Keratinocyte (primary cell): Measurements from ENCODE around the gene PCDH9. TPM values are rescaled to one million over a fixed set of nuclear protein-coding genes. Genes with fewer than 3 reads are reported as not detected.

Experiments used
- DNase-seq: peaks from one replicate; pipeline ENCODE4 v3.0.0-alpha.2; 2011; ENCODE audit warnings: low read depth, missing footprints, low spot score
- FAIRE-seq: peaks from 2 replicates; lab custom pipeline; 2011; peaks lifted over from hg19 to GRCh38; lab: Jason Lieb, UNC
- H2AFZ ChIP-seq: 2 replicates; pipeline ENCODE4 v1.6.0; 2012; ENCODE audit warnings: low read length, control low read depth, inconsistent platforms; ENCODE audit not compliant: control insufficient read depth
- H3K27ac ChIP-seq: 2 replicates; pipeline ENCODE4 v1.5.1; 2011; ENCODE audit warnings: low read length; ENCODE audit not compliant: control insufficient read depth, insufficient read depth
- H3K27me3 ChIP-seq: 3 replicates; pipeline ENCODE4 v1.6.0; 2011; ENCODE audit warnings: low read length; ENCODE audit not compliant: control insufficient read depth, insufficient read depth; ENCODE audit errors: extremely low read depth
- H3K36me3 ChIP-seq, 2 experiments: 2 replicates in 1 of 2; 3 replicates in 1 of 2; pipeline ENCODE4 v1.5.1; 2011; ENCODE audit warnings: low read length in 2 of 2, mild to moderate bottlenecking in 1 of 2; ENCODE audit not compliant: control insufficient read depth in 2 of 2, insufficient read depth in 2 of 2; ENCODE audit errors: extremely low read depth in 1 of 2
- H3K4me1 ChIP-seq: 3 replicates; pipeline ENCODE4 v1.5.1; 2011; ENCODE audit warnings: low read length; ENCODE audit not compliant: control insufficient read depth, insufficient read depth; ENCODE audit errors: extremely low read depth
- H3K4me2 ChIP-seq: 3 replicates; pipeline ENCODE4 v1.6.0; 2011; ENCODE audit warnings: low read depth, low read length; ENCODE audit not compliant: control insufficient read depth, insufficient read depth; ENCODE audit errors: extremely low read depth
- H3K4me3 ChIP-seq, 3 experiments: fragments of 200-600 bp in 1 of 3; sonication (generic) in 1 of 3; 2 replicates in 2 of 3; 3 replicates in 1 of 3; pipeline ENCODE4 v1.5.1; 2011 to 2016; ENCODE audit warnings: low read length in 3 of 3, mild to moderate bottlenecking in 3 of 3, control low read depth in 2 of 3, inconsistent platforms in 1 of 3, low read depth in 1 of 3, mixed read lengths in 1 of 3, mixed run types in 1 of 3, moderate library complexity in 1 of 3; ENCODE audit not compliant: control insufficient read depth in 2 of 3, insufficient read depth in 2 of 3; ENCODE audit errors: extremely low read depth in 1 of 3
- H3K79me2 ChIP-seq: 2 replicates; pipeline ENCODE4 v1.6.0; 2012; ENCODE audit warnings: low read length; ENCODE audit not compliant: control insufficient read depth, insufficient read depth
- H3K9ac ChIP-seq: 3 replicates; pipeline ENCODE4 v1.6.0; 2011; ENCODE audit warnings: low read length; ENCODE audit not compliant: control insufficient read depth, insufficient read depth; ENCODE audit errors: extremely low read depth
- H3K9me1 ChIP-seq: 3 replicates; pipeline ENCODE4 v1.6.0; 2011; ENCODE audit warnings: low read length; ENCODE audit not compliant: control insufficient read depth, insufficient read depth; ENCODE audit errors: extremely low read depth
- H3K9me3 ChIP-seq: 2 replicates; pipeline ENCODE4 v1.5.1; 2012; ENCODE audit warnings: low read depth, low read length; ENCODE audit not compliant: control insufficient read depth
- H4K20me1 ChIP-seq: 3 replicates; pipeline ENCODE4 v1.6.0; 2011; ENCODE audit warnings: low read length; ENCODE audit not compliant: control insufficient read depth, insufficient read depth; ENCODE audit errors: extremely low read depth
- EZH2 ChIP-seq: IDR thresholded peaks from one replicate; pipeline ENCODE4 v1.6.1; 2012; ENCODE audit warnings: inconsistent platforms, mild to moderate bottlenecking, low read length, moderate library complexity
- dilution Hi-C: fragments of 300-500 bp; cut with MboI; formaldehyde crosslinking; loops from one replicate; pipeline ENCODE4 v1.7.0; 2020; ENCODE audit warnings: low sequenced_read_pairs; ENCODE audit not compliant: extremely low pct_ligation_motif_present
- polyA plus RNA-seq, 5 experiments: library from polyadenylated mRNA; depleted of rRNA in 3 of 5; stranded (reverse) in 3 of 5; stranded (forward) in 1 of 5; unstranded in 1 of 5; fragments of >200 nt; gene quantifications; 1 replicate in 1 of 5; 2 replicates in 3 of 5; 3 replicates in 1 of 5; pipeline versions ENCODE4 v1.2.1 to v1.2.3, GENCODE V29; 2011 to 2012; ENCODE audit warnings: missing spikeins in 2 of 5, low read depth in 1 of 5, low replicate concordance in 1 of 5
- TF ChIP-seq, protein P1 (sequence below), 3 experiments: IDR thresholded peaks in 1 of 3; conservative IDR thresholded peaks in 1 of 3; optimal IDR thresholded peaks in 1 of 3; 2 replicates in 2 of 3; 3 replicates in 1 of 3; pipeline versions ENCODE3 to v1.5.1; 2011; ENCODE audit warnings: low read length in 3 of 3, mild to moderate bottlenecking in 3 of 3, moderate library complexity in 2 of 3, control low read depth in 1 of 3, inconsistent platforms in 1 of 3; ENCODE audit not compliant: insufficient read depth in 2 of 3; ENCODE audit errors: extremely low read depth in 1 of 3

The PCDH9 gene
- polyA plus RNA-seq, 1 donor (not counting 4 experiments of a cell fraction or from before 2014, with no cell fraction given): 0.21 TPM

DNA sequence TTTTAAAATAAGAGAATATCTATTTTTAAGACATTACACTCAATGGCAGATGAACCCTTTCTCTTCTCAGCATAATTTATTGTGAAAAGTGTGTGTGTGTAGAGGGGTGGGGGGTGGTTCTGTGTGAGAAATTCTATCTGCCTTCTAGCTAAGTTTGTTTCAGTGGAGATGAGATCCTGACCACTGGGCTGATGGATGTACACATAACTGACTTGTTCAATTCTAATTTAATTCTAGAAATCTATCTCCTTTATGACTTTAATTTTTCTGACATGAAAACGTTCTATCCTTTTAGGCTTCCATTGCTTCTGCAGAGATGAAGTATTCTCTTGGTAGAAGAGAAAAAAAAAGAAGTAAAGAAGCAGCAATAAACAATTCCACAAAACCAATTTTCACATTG is 891.6 kb downstream of the PCDH9 start:
- no peak overlapping the region for H2AFZ ChIP-seq

DNA sequence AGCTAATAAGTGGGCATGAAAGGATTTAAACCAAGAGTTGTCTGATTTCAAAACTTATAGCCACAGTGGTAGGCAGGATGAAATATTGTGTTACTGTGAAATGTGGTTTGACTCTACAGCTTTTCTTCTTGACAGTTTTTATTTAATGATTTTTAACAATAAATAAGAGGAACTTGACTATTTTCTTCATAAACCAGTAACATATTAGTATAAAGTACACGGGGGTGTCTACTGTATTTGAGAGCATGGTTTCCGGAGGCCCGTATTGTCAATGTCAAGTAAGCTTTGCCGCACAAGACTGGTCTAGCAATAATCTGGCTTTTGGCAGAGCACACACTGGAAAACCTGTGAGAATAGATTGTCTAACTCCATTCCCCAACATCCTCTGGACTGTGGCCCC is 894.5 kb downstream of the PCDH9 start:
- Histone ChIP-seq H3K27me3 (no peaks in the 10 kb centered on the region), H3K4me1 (no peaks in the 10 kb centered on the region), H2AFZ (no peak overlapping the region), H3K27ac (no peak overlapping the region), H3K9me3 (no peaks in the 10 kb centered on the region), H3K9ac (no peak overlapping the region), H3K4me2 (no peak overlapping the region), H4K20me1 (no peaks in the 10 kb centered on the region), H3K36me3 (no peaks in the 10 kb centered on the region), H3K4me3 (no peak overlapping the region), H3K9me1 (no peaks in the 10 kb centered on the region), H3K79me2 (no peaks in the 10 kb centered on the region)
- DNase-seq (no peak), FAIRE-seq (no peak)
- TF ChIP-seq, protein P1, sequence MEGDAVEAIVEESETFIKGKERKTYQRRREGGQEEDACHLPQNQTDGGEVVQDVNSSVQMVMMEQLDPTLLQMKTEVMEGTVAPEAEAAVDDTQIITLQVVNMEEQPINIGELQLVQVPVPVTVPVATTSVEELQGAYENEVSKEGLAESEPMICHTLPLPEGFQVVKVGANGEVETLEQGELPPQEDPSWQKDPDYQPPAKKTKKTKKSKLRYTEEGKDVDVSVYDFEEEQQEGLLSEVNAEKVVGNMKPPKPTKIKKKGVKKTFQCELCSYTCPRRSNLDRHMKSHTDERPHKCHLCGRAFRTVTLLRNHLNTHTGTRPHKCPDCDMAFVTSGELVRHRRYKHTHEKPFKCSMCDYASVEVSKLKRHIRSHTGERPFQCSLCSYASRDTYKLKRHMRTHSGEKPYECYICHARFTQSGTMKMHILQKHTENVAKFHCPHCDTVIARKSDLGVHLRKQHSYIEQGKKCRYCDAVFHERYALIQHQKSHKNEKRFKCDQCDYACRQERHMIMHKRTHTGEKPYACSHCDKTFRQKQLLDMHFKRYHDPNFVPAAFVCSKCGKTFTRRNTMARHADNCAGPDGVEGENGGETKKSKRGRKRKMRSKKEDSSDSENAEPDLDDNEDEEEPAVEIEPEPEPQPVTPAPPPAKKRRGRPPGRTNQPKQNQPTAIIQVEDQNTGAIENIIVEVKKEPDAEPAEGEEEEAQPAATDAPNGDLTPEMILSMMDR (optimal IDR thresholded peaks at IDR 0.05 in 1 of 3, IDR thresholded peaks at IDR 0.05 in 1 of 3, conservative IDR thresholded peaks at IDR 0.05 in 1 of 3; ENCODE audit: extremely low read depth in 1 of 3, insufficient read depth in 2 of 3, low read length in 3 of 3): no peak
- dilution Hi-C loops: no loop called here

More for the DNA sequence above, 891.6 kb downstream of the PCDH9 start:
- Histone ChIP-seq H3K9me1 (no peaks in the 10 kb centered on the region), H3K36me3 (no peaks in the 10 kb centered on the region), H3K27me3 (no peaks in the 10 kb centered on the region), H4K20me1 (no peaks in the 10 kb centered on the region), H3K4me1 (no peaks in the 10 kb centered on the region), H3K27ac (no peak overlapping the region), H3K4me3 (no peak overlapping the region), H3K9ac (no peak overlapping the region), H3K79me2 (no peaks in the 10 kb centered on the region), H3K9me3 (no peaks in the 10 kb centered on the region), H3K4me2 (no peak overlapping the region)
- DNase-seq: no peak
- dilution Hi-C loops: no loop called here
- TF ChIP-seq, protein P1 (optimal IDR thresholded peaks at IDR 0.05 in 1 of 3, IDR thresholded peaks at IDR 0.05 in 1 of 3, conservative IDR thresholded peaks at IDR 0.05 in 1 of 3; ENCODE audit: extremely low read depth in 1 of 3, insufficient read depth in 2 of 3, low read length in 3 of 3): no peak
- TF ChIP-seq EZH2: no peak
- FAIRE-seq: no peak
